AG09309 (cell line): ENCODE measurements around the gene TRIM59.

Source experiments
- DNase-seq: peaks from one replicate; pipeline ENCODE4 v3.0.0-alpha.2; 2010; ENCODE audit warnings: low read depth
- H3K4me3 ChIP-seq: 2 replicates; pipeline ENCODE4 v1.5.1; 2011; ENCODE audit warnings: mild to moderate bottlenecking, low read depth, low read length, moderate library complexity; ENCODE audit not compliant: control insufficient read depth
- TF ChIP-seq, protein P1 (sequence below): IDR thresholded peaks from 2 replicates; pipeline ENCODE4 v1.5.1; 2011; ENCODE audit warnings: mild to moderate bottlenecking, low read depth, low read length, inconsistent platforms; ENCODE audit not compliant: insufficient read depth, control insufficient read depth; ENCODE audit errors: missing control alignments

TRIM59 gene

DNA sequence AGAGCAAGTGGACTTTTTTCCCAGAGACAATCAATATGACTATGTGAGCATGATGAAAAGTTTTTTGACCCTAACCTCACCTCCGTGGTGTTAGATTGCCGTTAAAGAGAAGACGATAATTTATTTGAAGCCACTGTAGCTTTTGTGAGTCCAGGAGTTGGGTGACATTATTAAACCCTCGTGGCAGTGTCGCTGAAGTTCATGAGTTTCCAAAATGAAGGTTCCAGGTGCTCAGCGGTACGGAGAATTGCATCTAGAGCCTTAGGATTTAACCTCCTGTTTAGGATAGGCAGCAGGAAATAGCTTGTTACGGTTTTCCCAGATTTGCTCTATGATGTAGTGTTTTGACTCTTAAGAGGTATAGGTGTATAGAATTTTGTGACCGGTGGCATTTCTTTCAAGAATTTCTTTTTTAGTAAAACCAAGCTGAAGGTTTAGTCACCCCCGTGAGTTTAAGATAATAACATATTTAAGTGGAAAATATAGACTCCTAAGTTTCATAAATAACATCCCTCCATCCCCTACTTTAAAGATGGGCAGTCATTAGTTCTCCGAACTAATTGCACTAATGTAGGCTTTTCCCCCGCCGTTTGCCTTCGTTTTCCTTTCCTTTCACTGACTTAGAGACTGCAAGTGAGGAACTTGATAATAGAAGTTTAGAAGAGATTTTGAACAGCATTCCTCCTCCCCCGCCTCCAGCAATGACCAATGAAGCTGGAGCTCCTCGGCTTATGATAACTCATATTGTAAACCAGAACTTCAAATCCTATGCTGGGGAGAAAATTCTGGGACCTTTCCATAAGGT is 48.1 kb downstream of the TRIM59 start:
- TF ChIP-seq, protein P1, sequence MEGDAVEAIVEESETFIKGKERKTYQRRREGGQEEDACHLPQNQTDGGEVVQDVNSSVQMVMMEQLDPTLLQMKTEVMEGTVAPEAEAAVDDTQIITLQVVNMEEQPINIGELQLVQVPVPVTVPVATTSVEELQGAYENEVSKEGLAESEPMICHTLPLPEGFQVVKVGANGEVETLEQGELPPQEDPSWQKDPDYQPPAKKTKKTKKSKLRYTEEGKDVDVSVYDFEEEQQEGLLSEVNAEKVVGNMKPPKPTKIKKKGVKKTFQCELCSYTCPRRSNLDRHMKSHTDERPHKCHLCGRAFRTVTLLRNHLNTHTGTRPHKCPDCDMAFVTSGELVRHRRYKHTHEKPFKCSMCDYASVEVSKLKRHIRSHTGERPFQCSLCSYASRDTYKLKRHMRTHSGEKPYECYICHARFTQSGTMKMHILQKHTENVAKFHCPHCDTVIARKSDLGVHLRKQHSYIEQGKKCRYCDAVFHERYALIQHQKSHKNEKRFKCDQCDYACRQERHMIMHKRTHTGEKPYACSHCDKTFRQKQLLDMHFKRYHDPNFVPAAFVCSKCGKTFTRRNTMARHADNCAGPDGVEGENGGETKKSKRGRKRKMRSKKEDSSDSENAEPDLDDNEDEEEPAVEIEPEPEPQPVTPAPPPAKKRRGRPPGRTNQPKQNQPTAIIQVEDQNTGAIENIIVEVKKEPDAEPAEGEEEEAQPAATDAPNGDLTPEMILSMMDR: no peak
- peak; percentile 51 for DNase-seq

DNA sequence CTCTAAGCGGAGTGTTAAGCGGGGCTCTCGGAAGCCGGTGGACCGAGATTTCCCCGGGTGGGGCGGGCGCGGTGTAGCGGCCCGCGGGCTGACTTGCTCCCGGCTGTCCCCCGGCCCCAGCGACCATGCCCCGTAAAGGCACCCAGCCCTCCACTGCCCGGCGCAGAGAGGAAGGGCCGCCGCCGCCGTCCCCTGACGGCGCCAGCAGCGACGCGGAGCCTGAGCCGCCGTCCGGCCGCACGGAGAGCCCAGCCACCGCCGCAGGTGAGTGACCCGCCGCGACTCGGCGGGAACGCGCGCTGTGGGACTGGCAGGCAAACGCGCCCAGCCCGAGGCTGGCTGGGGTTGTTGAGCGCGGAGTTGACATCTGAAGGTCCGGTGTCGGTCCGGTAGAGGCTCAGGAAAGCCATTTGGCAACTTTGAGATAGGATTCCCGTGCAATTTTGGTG is 48.9 kb downstream of the TRIM59 start:
- no peak for DNase-seq
- peak overlapping the region; percentile 62 for H3K4me3 ChIP-seq
- TF ChIP-seq, protein P1: no peak

More for the DNA sequence above, 48.1 kb downstream of the TRIM59 start:
- peak overlapping the region; percentile 62 for H3K4me3 ChIP-seq

DNA sequence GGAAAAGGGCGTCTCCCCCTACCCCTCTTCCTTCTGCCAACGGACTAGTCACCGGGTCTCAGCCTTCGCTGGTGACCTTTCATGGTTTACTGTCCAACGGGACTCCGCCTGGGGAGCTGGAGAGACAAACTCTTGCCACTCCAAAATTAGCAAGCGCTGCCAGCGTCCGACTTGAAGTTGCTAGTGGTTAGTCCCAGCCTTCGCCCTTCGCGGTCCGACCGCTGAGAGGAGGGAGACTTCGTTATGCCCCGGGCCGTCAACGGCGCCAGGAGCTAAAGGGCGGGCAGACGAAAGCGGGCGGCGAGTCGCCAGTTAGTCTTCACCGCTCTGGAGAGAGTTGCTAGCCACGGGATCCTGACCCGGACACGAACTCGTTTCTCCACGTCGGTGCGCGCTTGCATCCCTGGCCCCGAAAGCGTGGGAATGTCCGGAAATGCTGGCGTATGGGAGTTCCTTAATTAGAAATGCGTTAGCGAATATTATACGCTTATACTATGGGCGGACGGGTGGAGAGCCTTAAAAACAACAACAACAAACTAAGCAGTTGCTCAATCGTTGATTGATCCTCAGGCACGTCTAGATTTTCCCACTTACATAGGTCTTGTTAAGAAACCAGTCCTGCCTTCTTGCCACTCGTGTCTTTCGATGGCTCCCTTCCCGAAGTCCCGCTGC is 49.4 kb downstream of the TRIM59 start:
- H3K4me3 ChIP-seq: peak overlapping the region; percentile 62
- TF ChIP-seq, protein P1: no peak
- no peak for DNase-seq

DNA sequence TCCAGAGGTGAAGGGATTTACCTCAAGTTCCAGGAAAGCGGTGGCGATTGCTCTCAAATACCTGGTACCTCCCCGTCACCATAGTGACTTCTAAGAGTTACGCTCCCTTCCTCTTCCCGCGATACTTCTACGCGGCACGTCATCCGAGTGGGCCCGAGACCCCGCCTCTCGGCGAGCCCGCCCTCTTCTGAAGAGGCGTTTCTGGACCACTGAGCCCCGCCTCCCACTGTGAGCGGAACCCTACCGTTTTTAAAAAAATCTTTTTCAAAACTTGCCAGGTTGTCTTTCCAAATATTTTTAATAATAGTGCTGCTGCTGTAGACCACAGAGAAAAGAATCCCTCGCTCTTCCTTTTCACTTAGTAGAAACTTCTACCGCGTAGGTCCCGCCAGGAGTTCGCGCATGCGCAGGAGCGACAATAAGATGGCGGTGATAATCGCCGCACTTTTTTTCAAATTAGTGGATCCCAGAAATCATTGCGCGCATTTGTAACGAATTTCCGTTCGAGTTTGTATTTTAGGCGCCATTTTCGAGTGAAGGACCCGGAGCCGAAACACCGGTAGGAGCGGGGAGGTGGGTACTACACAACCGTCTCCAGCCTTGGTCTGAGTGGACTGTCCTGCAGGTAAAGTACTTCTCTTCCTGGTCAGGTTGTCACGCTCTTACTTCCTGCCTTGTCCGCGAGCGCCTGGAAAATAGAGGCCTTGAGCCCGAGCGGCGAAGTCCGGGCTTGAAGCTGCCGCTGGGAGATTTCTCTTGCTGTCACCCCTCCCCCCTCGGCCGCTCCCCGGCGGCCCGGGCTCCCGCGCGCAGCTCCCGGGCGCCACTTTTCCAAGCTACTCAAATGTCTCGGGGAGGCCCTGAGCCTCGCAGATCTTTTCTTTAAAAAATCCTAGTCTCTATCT is 50.2 kb downstream of the TRIM59 start, which contains the start of the genes IFT80 and SMC4:
IFT80 (minus strand) TSS at position 101 of the 905 bp plus-strand sequence. CDS start 14,625 bp downstream, outside the sequence.
SMC4 (plus strand) TSS at position 526 of the 905 bp plus-strand sequence. CDS start 1,177 bp downstream, outside the sequence.
- peak; percentile 83 for DNase-seq
- peak within 1 kb of the TSS; percentile 62 for H3K4me3 ChIP-seq
- TF ChIP-seq, protein P1: no peak

DNA sequence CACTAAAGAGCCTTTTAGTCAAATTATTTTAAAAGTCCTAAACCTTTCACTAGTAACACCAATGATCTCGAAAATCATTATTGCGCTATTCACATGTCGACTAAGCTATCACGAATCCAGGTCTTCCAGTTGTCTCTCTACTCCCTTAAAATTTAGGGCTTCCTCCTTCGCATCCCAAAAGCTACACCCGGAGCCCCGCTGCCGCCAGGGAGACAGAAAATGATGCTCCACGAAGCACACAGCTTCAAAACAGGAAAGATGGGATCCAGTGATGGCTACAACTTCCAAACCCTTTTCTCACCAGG is 50.8 kb downstream of the TRIM59 start:
- no peak for DNase-seq
- TF ChIP-seq, protein P1: peak; percentile 3
- peak overlapping the region; percentile 62 for H3K4me3 ChIP-seq

DNA sequence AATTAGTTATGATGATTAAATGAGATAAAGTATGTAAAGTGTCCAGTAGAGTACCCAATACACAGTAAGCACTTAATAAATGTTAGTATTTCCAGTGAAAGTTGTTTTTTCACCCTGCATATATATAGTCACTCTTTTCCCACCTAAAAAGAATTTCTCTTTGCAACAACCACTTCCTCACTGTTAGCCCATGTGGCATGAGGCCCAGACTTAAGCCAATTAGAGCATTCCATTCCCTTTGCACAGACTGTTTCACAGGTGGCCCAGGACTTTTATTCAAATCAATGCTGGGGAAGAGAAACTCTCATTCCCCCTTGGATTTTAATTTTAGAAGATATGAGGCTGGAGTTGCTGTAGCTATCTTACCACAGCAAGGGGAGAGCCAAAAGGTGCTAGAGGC is 54.3 kb downstream of the TRIM59 start:
- TF ChIP-seq, protein P1: no peak
- peak; percentile 58 for DNase-seq
- H3K4me3 ChIP-seq: no peak overlapping the region
